ENCODE measurements around the gene CASP9.

The CASP9 gene

DNA sequence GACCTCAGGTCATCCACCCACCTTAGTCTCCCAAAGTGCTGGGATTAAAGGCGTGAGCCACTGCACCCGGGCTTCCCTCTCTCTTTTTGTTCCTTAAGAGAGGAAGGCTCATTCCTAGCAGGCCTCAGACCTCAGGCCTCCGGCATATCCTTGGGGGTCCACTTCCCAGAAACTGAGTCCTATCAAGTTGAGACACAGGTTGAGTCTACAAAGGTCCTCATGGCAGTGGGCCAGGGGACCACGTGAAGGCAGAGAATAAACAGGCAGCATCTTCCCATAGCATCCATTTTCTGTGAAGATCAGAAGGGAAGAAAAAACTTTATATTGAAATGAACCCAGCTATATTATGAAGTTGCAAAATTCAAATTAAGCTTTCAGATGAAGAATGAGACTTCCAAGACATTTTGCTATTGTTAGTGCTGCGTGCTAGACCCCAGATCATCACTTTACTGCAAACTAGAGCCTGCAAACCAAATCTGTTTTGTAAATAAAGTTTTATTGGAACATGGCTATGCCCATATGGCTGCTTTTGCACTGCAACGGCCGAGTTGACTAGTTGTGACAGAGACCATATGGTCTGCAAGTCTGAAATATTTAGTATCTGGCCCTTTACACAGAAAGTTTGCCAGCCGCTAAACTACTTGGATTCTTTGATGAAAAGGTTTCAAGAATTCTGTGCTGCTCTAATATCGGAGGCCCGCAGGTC, 71.0 kb downstream of the CASP9 start:
- peak in 1 of 10 donors; percentile 14 for DNase-seq
- intact Hi-C loops (cut with DNase I) = no loop called here

DNA sequence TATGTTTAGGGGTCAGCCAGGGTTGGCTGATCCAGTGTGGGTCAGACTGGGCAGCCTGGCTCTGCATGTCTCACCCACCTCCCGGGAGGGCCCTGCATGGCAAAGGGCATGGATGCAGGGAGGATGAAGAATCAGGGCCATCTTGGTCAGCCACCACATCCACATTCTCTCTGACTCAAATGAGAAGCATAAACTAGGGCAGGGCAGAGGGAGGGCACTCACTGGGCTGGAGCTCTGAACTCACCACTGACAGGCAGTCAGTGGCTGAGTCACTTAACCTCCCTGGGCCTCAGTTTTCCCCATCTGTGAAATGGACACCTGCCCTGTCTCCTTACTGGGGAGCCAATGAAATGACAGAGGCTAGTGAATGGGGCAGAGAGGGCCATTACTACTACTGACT, 71.8 kb downstream of the CASP9 start:
- intact Hi-C loops (cut with DNase I) = no loop called here
- peak in 1 of 10 donors; percentile 43 for DNase-seq

GRCh38 chr1:15451014-15451722, 72.8 kb downstream of the CASP9 start:
- intact Hi-C loops (cut with DNase I) = no loop called here

GRCh38 chr1:15449567-15449966, 74.4 kb downstream of the CASP9 start:
- intact Hi-C loops (cut with DNase I) = no loop called here
- peak in 1 of 10 donors; percentile 13 for DNase-seq

More at GRCh38 chr1:15451014-15451722, 72.8 kb downstream of the CASP9 start:
- DNase-seq = peak in 1 of 10 donors; percentile 15

DNA sequence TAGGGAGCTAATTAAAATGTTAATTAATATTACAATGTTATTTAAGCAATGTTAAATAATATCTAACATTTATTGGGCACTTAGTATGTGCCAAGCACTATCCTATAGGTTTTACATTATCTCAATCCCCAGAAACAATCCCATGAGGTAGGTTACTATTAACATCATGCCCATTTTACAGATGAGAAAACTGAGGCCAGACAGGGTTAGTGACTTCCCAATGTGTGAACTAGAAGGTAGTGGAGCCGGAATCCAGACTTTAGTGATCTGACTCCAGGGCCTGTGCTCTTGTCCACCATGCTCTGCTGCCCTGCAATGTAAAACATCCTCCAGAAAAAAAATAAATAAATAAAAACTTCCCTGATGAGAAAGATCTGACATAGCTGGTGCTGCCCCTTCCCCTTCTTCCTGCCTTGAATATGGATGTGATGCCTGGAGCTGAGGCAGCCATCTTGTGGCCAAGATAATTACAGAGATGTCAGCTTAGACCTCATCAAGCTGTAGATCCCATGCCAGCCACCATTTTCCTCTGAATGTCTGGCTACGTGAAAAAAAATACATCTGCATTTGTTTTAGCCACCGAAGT, 75.0 kb downstream of the CASP9 start:
- intact Hi-C loops (cut with DNase I) = no loop called here
- no peak for DNase-seq

- intact Hi-C loops (cut with DNase I) = no loop called here
- DNase-seq = peak in 1 of 10 donors; percentile 16
Measured at GRCh38 chr1:15446212-15446611, 77.8 kb downstream of the CASP9 start.

GRCh38 chr1:15445390-15446122, 78.5 kb downstream of the CASP9 start:
- intact Hi-C loops (cut with DNase I) = no loop called here
- peak in 1 of 10 donors; percentile 74 for DNase-seq

DNA sequence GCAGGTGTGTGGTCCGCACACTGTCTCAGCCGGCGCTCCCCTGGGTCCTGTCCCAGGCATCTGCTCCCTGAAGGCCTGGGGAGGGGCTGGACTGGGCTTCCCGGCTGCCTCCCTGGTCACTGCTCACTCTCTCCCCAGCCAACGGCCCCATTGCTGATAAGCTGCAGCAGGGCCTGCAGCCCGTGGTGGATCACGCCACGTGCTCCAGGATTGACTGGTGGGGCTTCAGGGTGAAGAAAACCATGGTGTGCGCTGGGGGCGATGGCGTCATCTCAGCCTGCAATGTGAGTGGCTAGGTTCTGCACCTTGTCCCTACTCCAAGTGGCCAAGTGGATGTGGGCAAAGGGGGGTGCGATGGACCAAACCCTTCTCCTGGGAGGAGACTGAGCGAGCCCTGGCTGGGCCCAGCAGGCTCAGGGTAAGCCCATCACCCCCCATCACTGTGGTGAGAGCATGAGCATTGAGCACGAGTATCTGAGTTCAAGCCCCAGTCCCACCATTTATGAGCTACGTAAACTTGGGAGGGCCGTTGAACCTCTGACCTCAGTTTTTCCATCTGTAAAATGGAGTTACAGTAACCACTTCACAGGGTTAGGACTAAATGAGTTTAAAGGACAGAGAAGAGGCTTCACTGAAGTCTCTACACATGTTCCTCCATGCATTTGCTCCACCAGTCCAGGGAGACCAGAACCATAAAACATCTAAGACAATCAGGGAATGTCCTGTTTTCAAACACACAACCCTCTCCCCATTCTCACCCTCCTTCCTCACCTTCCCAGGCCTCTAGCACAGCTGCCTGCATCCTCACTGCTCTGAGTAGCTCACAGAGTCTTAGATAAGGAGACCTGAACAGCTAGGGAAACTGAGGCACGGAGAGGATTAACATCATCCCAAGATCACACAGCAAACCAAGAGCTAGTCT, 79.3 kb downstream of the CASP9 start:
- intact Hi-C loops (cut with DNase I) = no loop called here
- DNase-seq = peak in 1 of 10 donors; percentile 49

GRCh38 chr1:15443281-15443680, 80.7 kb downstream of the CASP9 start:
- intact Hi-C loops (cut with DNase I) = no loop called here
- peak in 2 of 10 donors; percentile 60 to 75 for DNase-seq

GRCh38 chr1:15442759-15443158, 81.3 kb downstream of the CASP9 start:
- DNase-seq = peak in 1 of 10 donors; percentile 27
- intact Hi-C loops (cut with DNase I) = no loop called here

- DNase-seq = peak in 1 of 10 donors; percentile 4
- intact Hi-C loops (cut with DNase I) = no loop called here
Measured at GRCh38 chr1:15442119-15442518, 81.9 kb downstream of the CASP9 start.

Measured in posterior cingulate gyrus (tissue), 11 donors.